Measurements from ENCODE around the gene EXOC4.

EXOC4 gene

DNA sequence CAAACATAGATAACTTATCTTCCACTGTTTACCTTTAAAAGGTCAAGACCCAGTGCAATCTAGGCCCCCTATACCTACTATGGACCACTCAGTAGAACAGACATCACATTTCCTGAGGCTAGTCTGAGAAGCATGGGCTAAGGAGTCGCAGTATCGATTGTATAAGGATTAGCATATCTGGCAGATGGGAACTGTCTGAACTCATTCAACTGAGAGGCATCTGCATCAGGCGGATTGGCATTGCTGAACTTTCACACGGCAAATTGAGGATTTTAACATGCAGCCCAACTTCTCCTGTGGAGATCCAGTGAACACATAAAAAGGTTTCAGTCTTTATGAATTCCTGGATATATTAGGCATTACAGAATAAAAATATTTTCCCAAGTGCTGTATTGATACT is 785.1 kb downstream of the EXOC4 start:
- DNase-seq (ENCODE audit: low read depth) = no peak

DNA sequence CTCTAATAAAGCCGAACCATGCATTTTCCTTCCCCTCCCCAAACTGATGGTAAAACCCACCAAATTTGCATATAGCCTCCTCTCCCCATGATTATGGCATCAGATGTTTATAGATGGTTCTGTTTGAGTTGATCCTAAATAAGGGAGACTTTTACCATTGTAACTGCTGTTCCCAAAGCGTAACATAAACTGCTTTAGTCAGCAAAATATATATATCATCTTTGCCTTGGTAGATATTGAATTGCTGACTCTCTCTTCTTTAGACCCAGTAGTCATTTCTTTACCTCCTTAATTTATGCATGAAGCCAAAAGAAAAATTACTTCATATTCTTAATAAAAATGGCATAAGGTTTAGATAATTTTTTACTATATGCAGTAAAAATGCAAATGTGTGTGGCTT is 788.1 kb downstream of the EXOC4 start:
- DNase-seq (ENCODE audit: low read depth) = no peak

DNA sequence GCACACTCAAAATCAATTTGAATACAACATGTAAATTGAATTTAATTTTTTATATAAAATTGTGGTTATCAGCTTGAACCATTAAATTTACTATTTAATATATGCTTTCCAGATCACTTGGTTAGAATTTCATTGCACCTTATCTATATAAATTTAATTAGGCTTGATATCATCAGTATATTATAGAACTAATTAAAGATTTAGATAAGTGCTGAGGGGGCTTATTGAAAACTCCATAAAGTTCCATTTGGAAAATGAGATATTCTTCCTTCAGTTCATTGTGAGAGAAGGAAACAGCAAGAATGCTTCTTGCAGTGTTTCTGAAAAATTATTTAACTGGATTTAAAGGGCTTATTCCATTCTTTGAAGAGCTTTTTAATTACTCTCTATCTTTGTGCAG is 788.6 kb downstream of the EXOC4 start:
- DNase-seq (ENCODE audit: low read depth) = no peak

DNA sequence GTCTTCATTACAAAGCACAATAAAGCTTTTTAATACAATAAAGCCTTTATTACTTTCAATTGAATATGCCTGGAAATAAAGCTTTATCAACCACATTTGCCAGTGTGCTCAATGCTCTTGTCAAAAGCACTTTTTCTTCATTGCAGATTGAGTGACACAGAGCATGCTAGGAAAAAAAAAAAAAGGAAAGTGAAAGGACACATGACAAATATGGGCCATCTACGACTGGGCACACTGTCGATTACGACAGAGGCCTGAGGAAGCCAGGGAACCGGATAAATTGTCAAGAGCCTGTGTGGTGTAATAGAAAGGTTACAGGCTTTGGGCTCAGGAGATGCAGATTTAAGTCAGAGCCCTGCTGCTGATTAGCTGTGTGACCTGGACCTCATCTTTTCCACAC is 789.4 kb downstream of the EXOC4 start:
- no peak for DNase-seq (ENCODE audit: low read depth)

DNA sequence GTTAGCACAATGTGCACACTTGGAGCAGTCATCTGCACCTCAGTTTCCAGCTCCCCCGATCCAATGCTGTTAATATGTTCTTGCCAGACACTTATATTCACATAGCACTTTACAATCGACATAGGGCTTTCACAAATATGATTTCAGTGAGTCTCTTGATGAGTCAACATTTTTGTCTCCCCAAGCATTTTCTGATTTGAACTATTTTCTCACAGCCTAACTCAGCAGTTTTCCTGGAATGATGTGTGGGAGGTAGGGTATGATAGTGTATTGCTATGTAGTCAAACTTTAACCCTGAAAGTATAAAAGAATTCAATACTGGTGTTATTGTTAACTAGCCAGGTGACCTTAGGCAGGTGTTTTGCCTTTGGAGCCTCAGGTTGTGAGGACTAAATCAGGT is 791.8 kb downstream of the EXOC4 start:
- no peak for DNase-seq (ENCODE audit: low read depth)

DNA sequence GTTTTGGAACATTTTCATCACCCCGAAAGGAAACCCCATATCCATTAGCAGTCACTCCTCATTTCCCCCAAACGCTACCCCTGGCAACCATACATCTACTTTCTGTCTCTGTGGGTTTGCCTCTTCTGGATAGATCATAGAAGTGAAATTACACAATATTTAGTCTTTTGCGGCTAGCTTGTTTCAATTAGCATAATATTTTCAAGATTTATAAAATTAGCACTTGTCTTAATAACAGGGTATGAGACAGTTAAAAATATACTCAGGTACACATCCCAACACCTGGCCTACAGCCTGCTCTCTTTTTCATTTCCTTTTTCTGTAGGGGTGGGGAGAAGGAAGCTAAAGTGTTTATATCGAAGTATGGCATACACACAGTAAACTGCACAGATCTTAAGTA is 792.8 kb downstream of the EXOC4 start:
- no peak for DNase-seq (ENCODE audit: low read depth)

DNA sequence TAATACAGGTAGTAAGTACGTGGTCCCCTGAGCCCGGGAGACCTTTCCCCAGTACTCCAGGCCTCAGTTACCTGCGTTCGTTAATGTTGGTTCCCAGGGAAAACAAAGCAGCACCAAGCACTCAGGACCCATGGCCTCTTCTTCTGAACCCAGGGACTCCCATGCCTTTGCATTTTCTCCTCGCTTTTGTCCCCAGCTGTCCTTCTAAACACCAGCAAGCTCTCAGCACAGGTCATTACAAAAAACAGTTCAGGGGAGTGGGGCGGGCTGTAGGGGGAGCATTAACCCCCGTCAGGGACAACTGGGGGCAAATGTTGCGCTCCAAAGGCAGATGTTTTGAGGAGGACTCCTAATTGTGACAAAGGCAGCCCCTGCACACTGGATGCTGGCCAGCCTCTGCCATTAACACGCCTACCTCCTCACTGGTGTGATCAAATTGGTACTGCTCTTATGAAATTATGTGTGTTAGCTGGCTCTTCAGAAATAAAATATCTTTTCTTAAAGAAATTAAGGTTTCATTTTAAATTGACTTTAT is 793.8 kb downstream of the EXOC4 start:
- DNase-seq (ENCODE audit: low read depth) = no peak

DNA sequence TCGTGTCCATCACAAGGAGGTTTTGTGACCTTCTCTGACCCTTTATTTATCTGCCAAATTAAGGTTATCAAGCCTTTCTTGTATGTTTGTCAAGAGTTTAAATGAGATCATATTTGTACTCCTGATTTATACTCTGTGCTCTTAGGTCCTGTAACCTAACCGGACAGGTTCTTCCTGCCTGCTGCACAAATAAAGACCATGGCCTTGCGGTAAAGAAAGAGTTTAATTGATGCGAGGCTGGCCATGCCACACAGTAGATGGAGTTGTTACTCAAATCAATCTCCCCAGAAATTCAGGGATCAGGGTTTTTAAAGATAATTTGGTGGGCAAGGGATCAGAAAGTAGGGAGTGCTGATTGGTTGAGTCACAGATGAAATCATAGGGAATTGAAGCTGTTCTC is 794.8 kb downstream of the EXOC4 start:
- no peak for DNase-seq (ENCODE audit: low read depth)

DNA sequence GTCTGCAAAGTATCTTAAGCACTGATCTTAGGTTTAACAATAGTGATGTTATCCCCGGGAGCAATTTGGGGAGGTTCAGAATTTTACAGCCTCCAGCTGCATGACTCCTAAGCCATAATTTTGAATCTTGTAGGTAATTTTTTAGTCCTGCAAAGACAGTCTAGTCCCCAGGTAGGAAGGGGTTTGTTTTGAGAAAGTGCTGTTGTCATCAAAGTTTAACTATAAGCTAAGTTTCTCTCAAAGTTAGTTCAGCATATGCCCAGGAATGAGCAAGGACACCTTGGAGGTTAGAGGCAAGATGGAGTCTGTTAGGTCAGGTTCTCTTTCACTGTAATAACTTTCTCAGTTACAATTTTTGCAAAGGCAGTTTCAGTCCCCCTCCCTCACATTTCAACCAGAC is 795.3 kb downstream of the EXOC4 start:
- no peak for DNase-seq (ENCODE audit: low read depth)

DNA sequence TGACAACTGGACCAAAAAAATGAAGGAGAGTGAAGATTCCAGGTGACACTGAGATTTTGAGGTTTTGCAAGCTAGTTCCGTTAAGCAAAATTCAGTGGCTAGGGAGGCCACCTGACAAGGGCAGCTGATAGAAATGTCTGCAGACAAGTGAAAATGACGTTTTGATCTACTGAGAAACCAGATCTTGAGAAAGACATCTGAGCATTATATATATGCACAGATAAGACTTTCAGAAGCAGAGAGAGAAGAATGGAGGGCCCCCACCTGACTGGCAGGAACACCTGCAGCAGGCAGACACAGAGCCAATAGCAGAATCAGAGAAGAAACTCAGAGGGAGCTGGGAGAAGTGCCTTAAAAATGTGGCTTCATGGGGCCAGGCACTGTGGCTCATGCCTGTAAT is 798.1 kb downstream of the EXOC4 start:
- DNase-seq (ENCODE audit: low read depth) = no peak

DNA sequence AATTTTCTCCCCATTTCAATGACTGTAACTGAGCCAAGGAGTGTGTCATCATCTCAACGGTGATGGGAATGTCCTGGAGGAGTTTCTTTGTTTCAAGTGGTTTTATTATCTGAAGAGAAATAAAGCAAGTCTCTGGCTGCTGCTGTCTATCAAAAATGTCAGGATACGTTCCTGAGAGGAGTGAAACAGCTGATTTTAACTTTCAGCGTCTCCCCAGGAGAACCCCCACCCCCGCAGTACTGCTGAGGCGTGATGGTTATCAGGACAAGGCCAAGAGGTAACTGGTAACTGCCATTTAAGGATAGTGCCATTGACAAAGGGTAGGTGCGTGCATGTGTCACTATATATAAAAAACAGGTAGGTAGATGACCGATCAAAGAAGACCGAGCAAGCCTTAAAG is 803.9 kb downstream of the EXOC4 start:
- no peak for DNase-seq (ENCODE audit: low read depth)

DNA sequence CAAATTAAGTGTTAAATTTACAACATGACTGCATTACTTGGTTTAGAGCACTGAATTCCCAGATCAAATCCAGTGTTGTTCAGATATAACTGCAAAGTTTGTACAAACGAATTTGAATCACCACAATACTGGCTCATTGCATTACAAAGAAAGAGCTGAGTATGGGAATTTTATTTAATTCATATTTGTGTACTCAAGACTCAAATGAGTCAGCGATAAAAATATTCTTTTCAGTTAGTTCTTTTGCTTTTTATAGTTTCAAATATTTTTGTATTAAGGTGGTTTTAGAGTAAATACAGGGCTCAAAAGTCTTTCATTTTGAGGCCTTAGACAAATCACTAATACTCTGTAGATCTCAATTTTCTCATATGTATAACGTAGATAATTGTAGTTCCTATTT is 805.6 kb downstream of the EXOC4 start:
- no peak for DNase-seq (ENCODE audit: low read depth)

DNA sequence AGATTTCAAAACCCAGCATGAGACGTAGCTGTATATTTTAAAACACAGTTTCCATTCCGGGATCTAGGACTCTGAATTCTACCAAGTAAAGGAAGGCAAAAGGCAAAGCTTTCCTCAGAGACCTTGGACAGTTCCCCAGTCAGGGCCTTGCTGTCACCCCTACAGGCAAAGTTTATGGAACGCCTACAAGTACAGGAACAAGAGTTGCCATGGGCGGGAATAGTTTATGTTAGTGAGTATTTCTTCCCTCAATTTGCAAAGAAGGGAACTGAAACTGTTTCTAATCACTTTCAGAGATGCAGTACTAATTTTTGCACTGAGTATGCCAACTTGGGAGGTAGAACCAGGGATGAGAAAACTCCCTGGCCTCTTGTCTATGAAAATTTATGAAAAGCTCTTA is 806.1 kb downstream of the EXOC4 start:
- no peak for DNase-seq (ENCODE audit: low read depth)

DNA sequence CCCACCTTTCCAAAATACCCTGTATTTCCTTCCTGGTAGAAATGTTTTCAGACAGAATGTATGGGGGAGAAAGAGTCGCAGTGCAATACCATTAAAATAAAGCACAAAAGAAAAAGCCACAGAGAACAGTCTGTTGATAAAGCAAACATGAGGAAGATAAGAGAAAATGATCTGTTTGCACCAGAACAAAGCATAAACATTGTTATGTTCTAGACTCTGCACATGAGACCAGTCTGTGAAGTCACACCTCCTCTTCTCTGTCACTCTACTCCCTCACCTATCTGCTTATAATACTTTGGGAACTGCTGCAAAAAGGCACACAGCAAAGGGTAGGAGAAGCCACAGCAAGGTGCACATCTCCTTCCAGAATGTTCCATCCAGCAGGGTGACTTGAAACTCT is 807.0 kb downstream of the EXOC4 start:
- DNase-seq (ENCODE audit: low read depth) = no peak

DNA sequence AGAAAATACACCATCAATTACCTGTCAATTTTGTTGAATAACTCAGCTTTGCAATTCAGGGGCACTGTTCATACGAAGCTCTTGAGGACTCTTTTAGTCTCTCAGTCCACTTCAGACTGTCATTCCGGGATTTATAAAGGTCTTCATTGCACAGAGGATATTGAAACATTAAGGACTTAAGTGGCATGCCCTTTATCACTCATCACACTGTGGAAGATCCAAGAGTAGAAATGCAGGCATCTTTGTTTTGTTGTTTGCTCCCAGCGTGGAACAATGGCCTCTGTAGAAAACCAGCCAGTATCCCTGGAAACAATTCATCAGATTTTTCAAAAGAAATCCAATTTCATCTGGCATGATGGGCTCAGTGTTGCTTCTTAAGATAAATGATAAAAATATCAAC is 808.0 kb downstream of the EXOC4 start:
- no peak for DNase-seq (ENCODE audit: low read depth)

DNA sequence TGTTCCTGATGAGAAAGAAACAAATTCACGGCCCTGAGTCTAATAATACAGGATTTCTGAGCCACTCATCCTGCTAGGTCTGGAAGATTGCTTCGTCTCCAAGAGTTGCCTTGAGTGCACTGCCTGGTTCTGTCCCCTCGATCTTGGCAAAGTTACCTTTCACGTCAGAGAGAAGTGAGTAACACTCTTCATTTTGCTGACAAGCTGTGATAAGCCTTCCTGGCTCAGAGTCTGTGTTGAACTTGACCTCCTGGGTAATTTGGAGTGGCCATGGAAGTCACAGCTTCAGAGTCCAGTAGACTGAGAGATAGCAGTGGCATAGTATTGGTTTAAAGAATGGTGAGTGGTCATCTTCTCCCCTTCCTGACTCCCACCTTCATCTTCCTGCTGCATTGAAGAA is 809.6 kb downstream of the EXOC4 start:
- no peak for DNase-seq (ENCODE audit: low read depth)

DNA sequence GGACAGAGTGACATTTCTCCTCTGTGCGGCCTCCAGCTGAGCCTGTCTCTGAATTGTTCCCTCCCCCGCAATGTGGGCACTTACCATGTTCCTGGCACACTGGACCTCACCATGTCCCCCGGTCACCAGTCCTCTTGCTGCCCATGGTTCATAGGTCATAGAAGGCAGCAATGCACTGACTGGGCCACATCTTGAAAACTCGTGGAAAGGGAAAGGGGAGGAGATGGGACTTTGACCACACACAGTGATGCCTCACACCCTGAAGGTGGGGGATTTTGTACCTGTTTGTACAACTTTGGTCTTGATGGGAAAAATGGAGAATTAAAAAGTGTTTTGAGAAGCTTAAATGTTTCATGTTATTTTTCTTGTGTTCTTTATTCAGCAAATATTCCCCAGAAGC is 812.5 kb downstream of the EXOC4 start:
- DNase-seq (ENCODE audit: low read depth) = no peak

DNA sequence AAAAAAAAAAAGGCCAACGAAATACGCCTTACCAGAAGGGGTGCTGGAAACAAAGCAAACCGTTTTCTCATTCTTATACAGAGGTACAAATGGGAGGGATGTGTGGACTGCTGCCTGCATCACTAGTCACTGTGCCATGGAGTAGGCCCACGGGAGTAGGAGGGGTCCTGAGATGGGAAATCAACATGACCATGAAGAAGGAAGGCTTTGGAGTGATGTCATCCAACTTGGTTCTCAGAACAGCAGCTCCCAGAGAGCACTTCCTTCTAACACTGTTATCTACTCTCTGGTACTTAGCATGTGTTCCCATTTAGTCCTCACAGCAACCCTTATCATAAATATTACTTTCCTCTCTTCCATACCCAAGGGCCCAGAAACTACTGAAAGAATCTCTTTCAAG is 814.3 kb downstream of the EXOC4 start:
- no peak for DNase-seq (ENCODE audit: low read depth)

DNA sequence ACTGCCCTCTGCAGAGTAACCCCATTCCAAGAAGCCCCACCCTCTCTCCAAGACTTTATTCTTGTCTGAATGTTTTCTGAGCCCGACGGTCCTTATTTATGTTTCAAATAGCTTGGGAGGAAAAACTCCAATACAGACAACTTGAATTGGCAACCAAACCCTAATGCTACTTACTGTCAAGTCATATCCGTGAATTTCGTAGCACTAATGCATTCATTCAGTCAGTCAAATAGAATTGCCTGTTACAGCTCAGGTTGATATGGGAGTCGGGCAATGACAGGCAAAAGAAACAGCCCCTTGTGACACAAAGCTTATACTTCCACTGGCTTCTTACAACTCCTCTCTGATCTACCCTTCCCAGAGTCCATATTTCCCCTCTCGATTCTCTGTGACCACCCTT is 815.8 kb downstream of the EXOC4 start:
- DNase-seq (ENCODE audit: low read depth) = no peak

DNA sequence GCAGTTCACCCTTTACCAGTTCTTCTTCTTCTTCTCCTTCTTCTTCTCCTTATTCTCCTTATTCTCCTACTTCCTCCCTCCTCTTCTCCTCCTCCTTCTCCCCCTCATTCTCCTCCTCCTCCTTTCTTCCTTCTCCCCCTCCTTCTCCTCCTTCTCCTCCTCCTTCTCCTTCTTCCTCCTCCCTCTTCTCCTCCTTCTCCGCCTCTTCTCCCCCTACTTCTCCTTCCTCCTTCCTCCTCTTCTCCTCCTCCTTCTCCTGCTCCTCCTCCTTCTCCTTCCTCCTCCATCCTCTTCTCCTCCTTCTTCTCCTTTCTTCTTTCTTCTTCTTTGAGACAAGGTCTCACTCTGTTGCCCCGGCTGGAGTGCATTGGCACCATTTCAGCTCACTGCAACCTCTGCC is 816.3 kb downstream of the EXOC4 start:
- DNase-seq (ENCODE audit: low read depth) = no peak

DNA sequence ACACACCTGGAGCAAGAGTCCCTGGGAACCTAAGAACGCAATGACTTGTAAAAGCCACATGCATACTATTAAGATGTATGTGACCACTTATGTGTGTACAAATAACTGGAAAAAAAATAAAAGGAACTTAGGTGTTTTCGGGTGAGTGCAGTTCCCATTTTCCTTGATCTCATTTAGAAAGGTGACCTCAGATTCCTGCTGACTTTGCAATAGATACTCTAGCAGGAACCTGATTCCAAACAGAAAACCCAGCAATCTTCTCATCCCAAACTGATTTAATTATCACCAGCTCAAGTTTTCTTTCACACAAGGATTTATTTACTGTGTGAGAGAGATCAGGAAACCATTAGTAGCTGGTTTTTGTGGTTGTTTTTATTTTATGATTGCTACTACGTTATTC is 817.8 kb downstream of the EXOC4 start:
- no peak for DNase-seq (ENCODE audit: low read depth)

DNA sequence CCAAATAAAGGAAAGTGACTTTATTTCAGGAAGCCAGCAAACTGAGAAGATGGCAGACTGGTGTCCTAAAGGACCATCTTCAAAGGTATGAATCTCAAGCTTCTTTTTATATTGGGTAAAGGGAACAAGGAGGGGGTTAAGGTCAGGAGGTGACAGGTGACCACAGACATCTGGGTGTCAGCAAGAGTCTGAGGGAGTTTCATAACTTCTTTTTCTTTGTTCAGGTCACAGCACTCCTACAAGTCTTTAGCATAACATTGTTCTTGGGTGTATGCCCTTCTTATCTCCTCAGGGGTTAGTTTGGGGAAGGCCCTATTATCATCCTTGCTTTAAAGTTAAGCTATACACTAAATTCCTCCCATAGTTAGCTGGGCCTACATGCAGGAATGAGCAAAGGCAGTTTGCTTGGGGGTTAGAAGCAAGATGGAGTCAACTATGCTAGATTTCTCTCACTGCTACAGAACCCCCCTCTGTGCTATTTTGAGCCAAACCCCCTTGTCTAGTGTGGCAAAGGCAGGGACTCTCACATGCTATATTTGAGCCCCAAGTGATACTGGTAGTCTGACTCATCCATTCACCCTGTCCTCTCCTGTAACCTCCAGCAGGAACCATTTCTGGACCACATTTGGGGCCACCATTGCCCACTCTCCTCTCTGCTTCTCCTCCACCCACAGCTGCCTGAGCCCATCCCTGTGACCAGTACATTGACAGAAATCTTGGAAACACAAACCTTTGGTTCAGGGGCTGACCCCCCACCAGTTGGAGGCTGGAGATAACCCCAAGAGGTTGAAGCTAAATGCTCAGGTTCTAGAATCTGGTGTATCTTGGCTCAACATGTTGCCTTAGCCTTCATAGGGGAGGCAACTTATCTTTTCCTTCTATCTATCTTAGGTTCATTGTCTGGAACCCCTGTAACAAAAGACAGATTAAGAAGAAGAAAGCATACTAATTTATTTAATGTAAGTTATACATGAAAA is 818.8 kb downstream of the EXOC4 start:
- DNase-seq (ENCODE audit: low read depth) = no peak

DNA sequence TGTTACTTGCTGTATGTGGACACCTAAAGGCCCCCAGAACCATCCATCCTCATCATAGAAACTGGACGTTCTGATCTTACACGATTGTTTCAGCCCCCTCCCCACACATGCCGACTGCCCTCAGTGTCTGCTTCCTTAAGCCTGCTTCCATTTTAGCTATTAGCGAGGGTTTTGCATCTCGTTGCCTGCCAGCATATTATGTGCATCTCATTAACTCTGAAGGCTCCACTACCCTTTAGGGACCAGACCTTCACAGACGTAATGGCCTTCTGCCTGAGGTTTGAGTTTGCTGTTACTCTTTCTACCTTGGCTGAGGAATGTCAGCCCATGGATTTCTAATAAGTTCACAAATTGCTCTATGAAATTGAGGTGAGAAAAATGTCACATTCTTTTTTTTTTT is 820.4 kb downstream of the EXOC4 start:
- no peak for DNase-seq (ENCODE audit: low read depth)

DNA sequence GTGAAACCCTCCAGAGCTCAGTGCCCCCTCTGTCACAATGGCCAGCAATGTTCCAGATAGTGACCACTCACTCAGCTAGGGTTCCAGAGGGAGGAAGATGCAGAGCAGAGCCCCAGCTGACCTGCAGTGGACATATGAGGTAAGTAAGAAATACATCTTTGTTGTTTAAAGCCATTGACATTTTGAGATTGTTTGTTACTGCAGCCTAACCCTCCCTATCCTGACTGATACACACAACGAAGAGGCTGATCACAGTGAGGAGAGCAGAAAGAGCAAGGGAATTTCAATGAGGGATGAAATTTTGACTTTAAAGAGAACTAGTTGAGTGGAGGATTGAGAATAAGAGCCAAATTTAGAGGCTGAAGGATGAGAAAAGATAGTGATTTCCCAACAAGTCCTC is 822.9 kb downstream of the EXOC4 start:
- DNase-seq (ENCODE audit: low read depth) = no peak

Measured in HS-27A (cell line).